GM21737 (cell line): ENCODE results near the gene RAMP3.
"Not testable (repeated sequence)": the region's sequence is repeated elsewhere in the genome, so short reads cannot be mapped to it uniquely, and the experiment has no call there.

ENCODE experiments used
- ATAC-seq: cut with Tn5 transposase; IDR thresholded peaks from one replicate; pipeline ENCODE4 v1.9.1; 2021; ENCODE audit warnings: mild to moderate bottlenecking, moderate library complexity; ENCODE audit not compliant: unreplicated experiment

Gene RAMP3

GRCh38 chr7:45157653-45158401 lies at the start of gene RAMP3:
Gene RAMP3 (plus strand): TSS chr7:45157791. CDS start chr7:45157829, 38 bp downstream.
- no peak for ATAC-seq

GRCh38 chr7:45108863-45109262 lies 48.7 kb upstream of the RAMP3 start:
- ATAC-seq = no peak

GRCh38 chr7:45111298-45112223 lies 46.0 kb upstream of the RAMP3 start, which contains the start of gene TBRG4:
Gene TBRG4 (minus strand): TSS chr7:45111697. CDS start chr7:45109237, 2,460 bp downstream.
- peak; percentile 93 for ATAC-seq

- ATAC-seq = no peak
Observed at GRCh38 chr7:45112648-45113047, 44.9 kb upstream of the RAMP3 start.

- ATAC-seq = not testable (repeated sequence)
Observed at GRCh38 chr7:45114257-45114656, 43.3 kb upstream of the RAMP3 start.

- ATAC-seq = no peak
Observed at GRCh38 chr7:45114926-45115325, 42.7 kb upstream of the RAMP3 start.

- no peak for ATAC-seq
Observed at GRCh38 chr7:45116048-45116447, 41.5 kb upstream of the RAMP3 start.

- ATAC-seq = no peak
Observed at GRCh38 chr7:45117582-45117981, 40.0 kb upstream of the RAMP3 start.

- no peak for ATAC-seq
Observed at GRCh38 chr7:45118292-45118691, 39.3 kb upstream of the RAMP3 start.

- no peak for ATAC-seq
Observed at GRCh38 chr7:45118889-45119331, 38.7 kb upstream of the RAMP3 start.

GRCh38 chr7:45119550-45119949 lies 38.0 kb upstream of the RAMP3 start:
- ATAC-seq = no peak

GRCh38 chr7:45122975-45123860 lies 34.4 kb upstream of the RAMP3 start:
- ATAC-seq = no peak

GRCh38 chr7:45123913-45124710 lies 33.5 kb upstream of the RAMP3 start:
- no peak for ATAC-seq

- ATAC-seq = no peak
Observed at GRCh38 chr7:45125193-45125904, 32.2 kb upstream of the RAMP3 start.

GRCh38 chr7:45126201-45126600 lies 31.4 kb upstream of the RAMP3 start:
- no peak for ATAC-seq

GRCh38 chr7:45126920-45127319 lies 30.7 kb upstream of the RAMP3 start:
- ATAC-seq = no peak

- ATAC-seq = no peak
Observed at GRCh38 chr7:45129181-45129800, 28.3 kb upstream of the RAMP3 start.

GRCh38 chr7:45129906-45130305 lies 27.7 kb upstream of the RAMP3 start:
- no peak for ATAC-seq

- no peak for ATAC-seq
Observed at GRCh38 chr7:45130910-45131309, 26.7 kb upstream of the RAMP3 start.
